Keratinocyte (primary cell): ENCODE measurements around the gene YWHAB. TPM values are rescaled to one million over a fixed set of nuclear protein-coding genes. Genes with fewer than 3 reads are reported as not detected.
A peak's percentile ranks its signal among the peaks of the same experiment; 100 is the strongest.

Source experiments
- DNase-seq: peaks from one replicate; pipeline ENCODE4 v3.0.0-alpha.2; 2011; ENCODE audit warnings: low read depth, missing footprints, low spot score
- FAIRE-seq: peaks from 2 replicates; lab custom pipeline; 2011; peaks lifted over from hg19 to GRCh38; lab: Jason Lieb, UNC
- H2AFZ ChIP-seq: 2 replicates; pipeline ENCODE4 v1.6.0; 2012; ENCODE audit warnings: low read length, control low read depth, inconsistent platforms; ENCODE audit not compliant: control insufficient read depth
- H3K27ac ChIP-seq: 2 replicates; pipeline ENCODE4 v1.5.1; 2011; ENCODE audit warnings: low read length; ENCODE audit not compliant: control insufficient read depth, insufficient read depth
- H3K27me3 ChIP-seq: 3 replicates; pipeline ENCODE4 v1.6.0; 2011; ENCODE audit warnings: low read length; ENCODE audit not compliant: control insufficient read depth, insufficient read depth; ENCODE audit errors: extremely low read depth
- H3K36me3 ChIP-seq, 2 experiments: 2 replicates in 1 of 2; 3 replicates in 1 of 2; pipeline ENCODE4 v1.5.1; 2011; ENCODE audit warnings: low read length in 2 of 2, mild to moderate bottlenecking in 1 of 2; ENCODE audit not compliant: control insufficient read depth in 2 of 2, insufficient read depth in 2 of 2; ENCODE audit errors: extremely low read depth in 1 of 2
- H3K4me1 ChIP-seq: 3 replicates; pipeline ENCODE4 v1.5.1; 2011; ENCODE audit warnings: low read length; ENCODE audit not compliant: control insufficient read depth, insufficient read depth; ENCODE audit errors: extremely low read depth
- H3K4me2 ChIP-seq: 3 replicates; pipeline ENCODE4 v1.6.0; 2011; ENCODE audit warnings: low read depth, low read length; ENCODE audit not compliant: control insufficient read depth, insufficient read depth; ENCODE audit errors: extremely low read depth
- H3K4me3 ChIP-seq, 3 experiments: fragments of 200-600 bp in 1 of 3; sonication (generic) in 1 of 3; 2 replicates in 2 of 3; 3 replicates in 1 of 3; pipeline ENCODE4 v1.5.1; 2011 to 2016; ENCODE audit warnings: low read length in 3 of 3, mild to moderate bottlenecking in 3 of 3, control low read depth in 2 of 3, inconsistent platforms in 1 of 3, low read depth in 1 of 3, mixed read lengths in 1 of 3, mixed run types in 1 of 3, moderate library complexity in 1 of 3; ENCODE audit not compliant: control insufficient read depth in 2 of 3, insufficient read depth in 2 of 3; ENCODE audit errors: extremely low read depth in 1 of 3
- H3K79me2 ChIP-seq: 2 replicates; pipeline ENCODE4 v1.6.0; 2012; ENCODE audit warnings: low read length; ENCODE audit not compliant: control insufficient read depth, insufficient read depth
- H3K9ac ChIP-seq: 3 replicates; pipeline ENCODE4 v1.6.0; 2011; ENCODE audit warnings: low read length; ENCODE audit not compliant: control insufficient read depth, insufficient read depth; ENCODE audit errors: extremely low read depth
- H3K9me1 ChIP-seq: 3 replicates; pipeline ENCODE4 v1.6.0; 2011; ENCODE audit warnings: low read length; ENCODE audit not compliant: control insufficient read depth, insufficient read depth; ENCODE audit errors: extremely low read depth
- H3K9me3 ChIP-seq: 2 replicates; pipeline ENCODE4 v1.5.1; 2012; ENCODE audit warnings: low read depth, low read length; ENCODE audit not compliant: control insufficient read depth
- H4K20me1 ChIP-seq: 3 replicates; pipeline ENCODE4 v1.6.0; 2011; ENCODE audit warnings: low read length; ENCODE audit not compliant: control insufficient read depth, insufficient read depth; ENCODE audit errors: extremely low read depth
- EZH2 ChIP-seq: IDR thresholded peaks from one replicate; pipeline ENCODE4 v1.6.1; 2012; ENCODE audit warnings: inconsistent platforms, mild to moderate bottlenecking, low read length, moderate library complexity
- dilution Hi-C: fragments of 300-500 bp; cut with MboI; formaldehyde crosslinking; loops from one replicate; pipeline ENCODE4 v1.7.0; 2020; ENCODE audit warnings: low sequenced_read_pairs; ENCODE audit not compliant: extremely low pct_ligation_motif_present
- polyA plus RNA-seq, 5 experiments: library from polyadenylated mRNA; depleted of rRNA in 3 of 5; stranded (reverse) in 3 of 5; stranded (forward) in 1 of 5; unstranded in 1 of 5; fragments of >200 nt; gene quantifications; 1 replicate in 1 of 5; 2 replicates in 3 of 5; 3 replicates in 1 of 5; pipeline versions ENCODE4 v1.2.1 to v1.2.3, GENCODE V29; 2011 to 2012; ENCODE audit warnings: missing spikeins in 2 of 5, low read depth in 1 of 5, low replicate concordance in 1 of 5
- TF ChIP-seq, protein P1 (sequence below), 3 experiments: IDR thresholded peaks in 1 of 3; conservative IDR thresholded peaks in 1 of 3; optimal IDR thresholded peaks in 1 of 3; 2 replicates in 2 of 3; 3 replicates in 1 of 3; pipeline versions ENCODE3 to v1.5.1; 2011; ENCODE audit warnings: low read length in 3 of 3, mild to moderate bottlenecking in 3 of 3, moderate library complexity in 2 of 3, control low read depth in 1 of 3, inconsistent platforms in 1 of 3; ENCODE audit not compliant: insufficient read depth in 2 of 3; ENCODE audit errors: extremely low read depth in 1 of 3

Gene YWHAB
- polyA plus RNA-seq, 1 donor (not counting 4 experiments of a cell fraction or from before 2014, with no cell fraction given), result 214 TPM

DNA sequence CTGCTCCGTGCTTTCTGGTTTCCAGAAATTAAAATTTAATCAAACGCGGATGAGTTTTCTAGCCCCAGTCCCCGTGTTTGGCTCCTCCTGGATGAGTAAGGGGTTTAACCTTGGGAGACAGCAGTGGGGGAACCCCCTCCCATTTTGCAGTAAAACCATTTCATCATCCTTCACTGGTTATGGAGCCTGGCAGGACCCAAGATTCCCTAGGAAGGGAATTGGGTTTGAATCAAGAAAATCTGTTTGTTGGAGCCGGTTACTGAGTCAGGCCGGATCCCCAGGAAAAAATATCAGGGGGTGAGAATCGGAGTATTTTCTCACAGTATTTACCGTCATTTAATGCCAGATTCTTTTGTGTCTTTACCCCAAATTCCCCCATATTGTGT lies 754 bp downstream of the YWHAB start:
- dilution Hi-C loops, result no loop called here
- H3K27me3 ChIP-seq, result no peaks in the 10 kb centered on the region
- peaks cover 55% of the 10 kb centered on the region for H3K79me2 ChIP-seq
- FAIRE-seq (no peak), DNase-seq (no peak)
- peak overlapping the region; percentile 96 for H3K9ac ChIP-seq
- H3K4me2 ChIP-seq, result peak overlapping the region; percentile 91
- peaks cover 0 to 23% of the 10 kb centered on the region in 2 experiments for H3K36me3 ChIP-seq
- H4K20me1 ChIP-seq, result peaks cover 32% of the 10 kb centered on the region
- H3K4me1 ChIP-seq, result peaks cover 31% of the 10 kb centered on the region
- no peak overlapping the region for H2AFZ ChIP-seq
- no peaks in the 10 kb centered on the region for H3K9me3 ChIP-seq
- peak overlapping the region; percentile 78 to 98 (median 93) for H3K4me3 ChIP-seq
- no peak for TF ChIP-seq EZH2
- TF ChIP-seq, protein P1, sequence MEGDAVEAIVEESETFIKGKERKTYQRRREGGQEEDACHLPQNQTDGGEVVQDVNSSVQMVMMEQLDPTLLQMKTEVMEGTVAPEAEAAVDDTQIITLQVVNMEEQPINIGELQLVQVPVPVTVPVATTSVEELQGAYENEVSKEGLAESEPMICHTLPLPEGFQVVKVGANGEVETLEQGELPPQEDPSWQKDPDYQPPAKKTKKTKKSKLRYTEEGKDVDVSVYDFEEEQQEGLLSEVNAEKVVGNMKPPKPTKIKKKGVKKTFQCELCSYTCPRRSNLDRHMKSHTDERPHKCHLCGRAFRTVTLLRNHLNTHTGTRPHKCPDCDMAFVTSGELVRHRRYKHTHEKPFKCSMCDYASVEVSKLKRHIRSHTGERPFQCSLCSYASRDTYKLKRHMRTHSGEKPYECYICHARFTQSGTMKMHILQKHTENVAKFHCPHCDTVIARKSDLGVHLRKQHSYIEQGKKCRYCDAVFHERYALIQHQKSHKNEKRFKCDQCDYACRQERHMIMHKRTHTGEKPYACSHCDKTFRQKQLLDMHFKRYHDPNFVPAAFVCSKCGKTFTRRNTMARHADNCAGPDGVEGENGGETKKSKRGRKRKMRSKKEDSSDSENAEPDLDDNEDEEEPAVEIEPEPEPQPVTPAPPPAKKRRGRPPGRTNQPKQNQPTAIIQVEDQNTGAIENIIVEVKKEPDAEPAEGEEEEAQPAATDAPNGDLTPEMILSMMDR (optimal IDR thresholded peaks at IDR 0.05 in 1 of 3, IDR thresholded peaks at IDR 0.05 in 1 of 3, conservative IDR thresholded peaks at IDR 0.05 in 1 of 3; ENCODE audit: extremely low read depth in 1 of 3, insufficient read depth in 2 of 3, low read length in 3 of 3), result no peak
- peak overlapping the region; percentile 86 for H3K27ac ChIP-seq
- H3K9me1 ChIP-seq, result peaks cover under 1% of the 10 kb centered on the region

DNA sequence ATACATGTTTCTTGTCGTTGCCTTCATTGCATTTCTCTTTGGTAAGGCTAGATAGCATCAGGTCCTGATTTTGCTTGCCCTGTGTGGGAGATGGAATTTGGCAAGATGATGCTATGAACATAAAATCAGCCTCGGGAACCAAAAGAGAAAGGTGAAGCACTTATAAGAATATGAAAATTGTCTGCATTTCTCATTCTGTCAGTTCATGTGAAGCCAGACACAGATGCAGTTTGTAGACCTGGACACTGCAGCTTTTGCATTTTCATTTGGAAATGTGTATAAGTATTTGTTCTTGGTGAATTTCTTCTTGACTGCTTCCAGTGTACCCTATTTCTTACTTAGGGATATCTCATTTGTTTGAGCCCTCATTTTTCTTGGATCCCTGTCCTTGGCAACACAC lies 1.3 kb downstream of the YWHAB start:
- H4K20me1 ChIP-seq, result peaks cover 33% of the 10 kb centered on the region
- no peak overlapping the region for H2AFZ ChIP-seq
- H3K4me1 ChIP-seq, result peaks cover 31% of the 10 kb centered on the region
- H3K4me2 ChIP-seq, result peak overlapping the region; percentile 91
- TF ChIP-seq, protein P1 (optimal IDR thresholded peaks at IDR 0.05 in 1 of 3, IDR thresholded peaks at IDR 0.05 in 1 of 3, conservative IDR thresholded peaks at IDR 0.05 in 1 of 3; ENCODE audit: extremely low read depth in 1 of 3, insufficient read depth in 2 of 3, low read length in 3 of 3), result no peak
- TF ChIP-seq EZH2, result no peak
- peak overlapping the region; percentile 78 to 98 (median 93) for H3K4me3 ChIP-seq
- no peak for FAIRE-seq
- peak overlapping the region; percentile 96 for H3K9ac ChIP-seq
- dilution Hi-C loops, result no loop called here
- no peak for DNase-seq
- peaks cover 4% of the 10 kb centered on the region for H3K9me1 ChIP-seq
- H3K27ac ChIP-seq, result peak overlapping the region; percentile 86
- H3K36me3 ChIP-seq, result peaks cover 0 to 28% of the 10 kb centered on the region in 2 experiments
- H3K79me2 ChIP-seq, result peaks cover 61% of the 10 kb centered on the region
- no peaks in the 10 kb centered on the region for H3K27me3 ChIP-seq
- no peaks in the 10 kb centered on the region for H3K9me3 ChIP-seq
